Natural killer cell (primary cell): ENCODE data around the gene ZNF407. TPM values are rescaled to one million over a fixed set of nuclear protein-coding genes. Genes with fewer than 3 reads are reported as not detected.

Experiments
- ATAC-seq, 3 donors: fragments of 150-1000 bp in 2 of 3; fragments of 200-7000 bp in 1 of 3; cut with Tn5 transposase; 1 replicate in 1 of 3; 2 replicates in 2 of 3; pipeline ENCODE4 v1.10.0; 2021; ENCODE audit warnings: mild to moderate bottlenecking in 2 of 3, moderate library complexity in 2 of 3
- DNase-seq, 2 donors: peaks; one replicate each; pipeline versions ENCODE4 v3.0.0 to v3.0.0-alpha.2; 2013 to 2021; ENCODE audit warnings: mixed read lengths in 1 of 2
- H3K27ac ChIP-seq: one replicate; pipeline ENCODE4 v1.5.1; 2013; ENCODE audit warnings: mild to moderate bottlenecking, low read length
- H3K27me3 ChIP-seq: one replicate; pipeline ENCODE4 v1.6.1; 2013; ENCODE audit warnings: low read length; ENCODE audit not compliant: control insufficient read depth, insufficient read depth
- H3K36me3 ChIP-seq: one replicate; pipeline ENCODE4 v1.6.1; 2013; ENCODE audit warnings: low read length; ENCODE audit not compliant: control insufficient read depth, insufficient read depth
- H3K4me1 ChIP-seq: one replicate; pipeline ENCODE4 v1.6.1; 2013; ENCODE audit warnings: low read length; ENCODE audit not compliant: control insufficient read depth, insufficient read depth
- H3K4me3 ChIP-seq: one replicate; pipeline ENCODE4 v1.5.1; 2013; ENCODE audit warnings: low read length
- H3K9me3 ChIP-seq: one replicate; pipeline ENCODE4 v1.6.1; 2013; ENCODE audit warnings: low read length; ENCODE audit not compliant: control insufficient read depth, insufficient read depth
- H3K27ac Mint-ChIP-seq, 2 donors: one replicate each; pipeline ENCODE4 v1.8.0; 2022; ENCODE audit warnings: mild to moderate bottlenecking in 2 of 2, mixed read lengths in 2 of 2, moderate library complexity in 1 of 2
- H3K27me3 Mint-ChIP-seq, 2 donors: one replicate each; pipeline ENCODE4 v1.8.0; 2022; ENCODE audit warnings: low read depth in 2 of 2, mixed read lengths in 2 of 2
- H3K36me3 Mint-ChIP-seq: one replicate; pipeline ENCODE4 v1.8.0; 2022; ENCODE audit warnings: mixed read lengths
- H3K4me1 Mint-ChIP-seq, 2 donors: one replicate each; pipeline ENCODE4 v1.8.0; 2022; ENCODE audit warnings: mixed read lengths in 2 of 2
- H3K4me3 Mint-ChIP-seq: one replicate; pipeline ENCODE4 v1.8.0; 2022; ENCODE audit warnings: mild to moderate bottlenecking, moderate library complexity, mixed read lengths
- H3K9me3 Mint-ChIP-seq, 2 donors: one replicate each; pipeline ENCODE4 v1.8.0; 2022; ENCODE audit warnings: mixed read lengths in 2 of 2
- CTCF ChIP-seq: fragments of 200-600 bp; IDR thresholded peaks from one replicate; pipeline ENCODE4 v1.8.0; 2022; ENCODE audit warnings: antibody characterized with exemption
- WGBS: methylation state at CpG from one replicate; pipeline ENCODE4 v1.1.7; 2013; ENCODE audit warnings: missing lambda C conversion rate; ENCODE audit not compliant: insufficient coverage; 5-methylcytosine and 5-hydroxymethylcytosine counted together
- intact Hi-C: fragments of 100-400 bp; cut with micrococcal nuclease; formaldehyde crosslinking; loops from one replicate; pipeline ENCODE4 v1.14.2; 2022
- total RNA-seq, 4 donors: library from RNA; stranded (reverse); fragments of 120-200 nt in 1 of 4; gene quantifications; one replicate each; pipeline versions ENCODE4 v1.2.3 to v1.2.4, GENCODE V29; 2013 to 2022

The ZNF407 gene
- total RNA-seq, 3 donors from 2014 or later (not counting 1 experiment from before 2014, with no cell fraction given), result 28.4 to 36.7 (median 36.3) TPM

- peaks cover 36% of the 10 kb centered on the region in 2 donors for H3K4me1 Mint-ChIP-seq
- intact Hi-C loops, result no loop called here
- no peak for DNase-seq
- Histone ChIP-seq H3K36me3 (no peaks in the 10 kb centered on the region), H3K4me3 (no peak overlapping the region), H3K4me1 (peaks cover 9% of the 10 kb centered on the region), H3K9me3 (no peaks in the 10 kb centered on the region), H3K27ac (no peak overlapping the region), H3K27me3 (no peaks in the 10 kb centered on the region)
- H3K27me3 Mint-ChIP-seq, result no peaks in the 10 kb centered on the region
- H3K4me3 Mint-ChIP-seq, result no peak overlapping the region
- no peak for TF ChIP-seq CTCF
- 100% methylated on average over 2 of the region's 3 CpGs for WGBS
- no peaks in the 10 kb centered on the region for H3K9me3 Mint-ChIP-seq
- H3K27ac Mint-ChIP-seq, result no peak overlapping the region
- ATAC-seq, result no peak
- no peaks in the 10 kb centered on the region for H3K36me3 Mint-ChIP-seq
Measured at GRCh38 chr18:74946646-74947375, 349.1 kb downstream of the ZNF407 start.

- 94% methylated on average over 10 of the region's 10 CpGs for WGBS
- Mint-ChIP-seq H3K36me3 (no peaks in the 10 kb centered on the region), H3K4me3 (no peak overlapping the region), H3K27ac (no peak overlapping the region), H3K27me3 (no peaks in the 10 kb centered on the region), H3K4me1 (peaks cover 36% of the 10 kb centered on the region in 2 donors), H3K9me3 (no peaks in the 10 kb centered on the region)
- H3K36me3 ChIP-seq, result no peaks in the 10 kb centered on the region
- no peak for TF ChIP-seq CTCF
- no peak overlapping the region for H3K27ac ChIP-seq
- DNase-seq, result no peak
- intact Hi-C loops, result no loop called here
- peaks cover 9% of the 10 kb centered on the region for H3K4me1 ChIP-seq
- no peak overlapping the region for H3K4me3 ChIP-seq
- no peaks in the 10 kb centered on the region for H3K27me3 ChIP-seq
- no peaks in the 10 kb centered on the region for H3K9me3 ChIP-seq
- no peak for ATAC-seq
Measured at GRCh38 chr18:74947417-74947816, 349.7 kb downstream of the ZNF407 start.

GRCh38 chr18:74947875-74948274, 350.2 kb downstream of the ZNF407 start:
- intact Hi-C loops, result no loop called here
- no peaks in the 10 kb centered on the region for H3K9me3 Mint-ChIP-seq
- DNase-seq, result no peak
- Histone ChIP-seq H3K27me3 (no peaks in the 10 kb centered on the region), H3K4me1 (peaks cover 9% of the 10 kb centered on the region), H3K36me3 (no peaks in the 10 kb centered on the region), H3K9me3 (no peaks in the 10 kb centered on the region), H3K27ac (no peak overlapping the region), H3K4me3 (no peak overlapping the region)
- no peak for ATAC-seq
- 93% methylated on average over 4 of the region's 4 CpGs for WGBS
- H3K4me1 Mint-ChIP-seq, result peaks cover 36% of the 10 kb centered on the region in 2 donors
- H3K27me3 Mint-ChIP-seq, result no peaks in the 10 kb centered on the region
- H3K27ac Mint-ChIP-seq, result no peak overlapping the region
- H3K4me3 Mint-ChIP-seq, result no peak overlapping the region
- H3K36me3 Mint-ChIP-seq, result no peaks in the 10 kb centered on the region
- TF ChIP-seq CTCF, result no peak

GRCh38 chr18:74949611-74950010, 351.9 kb downstream of the ZNF407 start:
- 33% methylated on average over 1 of the region's 1 CpG for WGBS
- Mint-ChIP-seq H3K9me3 (no peaks in the 10 kb centered on the region), H3K4me1 (peaks cover 36% of the 10 kb centered on the region in 2 donors), H3K36me3 (no peaks in the 10 kb centered on the region), H3K27ac (peak overlapping the region in 1 of 2 donors; percentile 18), H3K27me3 (no peaks in the 10 kb centered on the region), H3K4me3 (no peak overlapping the region)
- intact Hi-C loops, result loop anchor here (5.0 kb wide), 1 partner anchor 48 kb away; no protein-coding TSS in a partner anchor
- TF ChIP-seq CTCF, result no peak
- ATAC-seq, result no peak
- DNase-seq, result no peak
- Histone ChIP-seq H3K27ac (no peak overlapping the region), H3K4me3 (no peak overlapping the region), H3K36me3 (no peaks in the 10 kb centered on the region), H3K27me3 (no peaks in the 10 kb centered on the region), H3K4me1 (peaks cover 9% of the 10 kb centered on the region), H3K9me3 (no peaks in the 10 kb centered on the region)
